Raji (cell line): ENCODE measurements around the gene NTNG1.

ENCODE experiments used
- POLR2A ChIP-seq: IDR thresholded peaks from 2 replicates; pipeline ENCODE4 v1.6.1; 2011; ENCODE audit warnings: low read depth, low read length, control low read depth; ENCODE audit not compliant: insufficient read depth

NTNG1 gene

GRCh38 chr1:107262467-107263286 lies 121.8 kb downstream of the NTNG1 start:
- TF ChIP-seq POLR2A: no peak

GRCh38 chr1:107263291-107263915 lies 122.6 kb downstream of the NTNG1 start:
- TF ChIP-seq POLR2A: no peak

DNA sequence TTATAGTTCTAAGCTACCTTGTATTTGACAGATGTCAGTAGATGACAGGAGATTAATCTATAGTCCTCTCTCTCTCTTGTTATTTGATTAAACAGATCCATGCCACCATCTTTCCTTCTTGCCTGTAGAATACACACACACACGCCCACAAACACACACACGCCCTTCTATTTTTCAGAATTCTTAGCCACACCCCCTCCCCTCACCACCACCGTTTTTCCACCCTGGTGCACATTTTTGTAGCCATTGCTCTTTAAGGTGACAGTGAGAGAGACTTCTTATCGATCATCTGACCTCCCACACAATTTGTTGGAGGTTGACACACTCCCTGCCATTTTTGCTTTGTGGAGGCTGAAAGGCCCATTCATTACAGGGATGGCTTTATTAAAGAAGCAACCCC lies 123.2 kb downstream of the NTNG1 start:
- no peak for TF ChIP-seq POLR2A

DNA sequence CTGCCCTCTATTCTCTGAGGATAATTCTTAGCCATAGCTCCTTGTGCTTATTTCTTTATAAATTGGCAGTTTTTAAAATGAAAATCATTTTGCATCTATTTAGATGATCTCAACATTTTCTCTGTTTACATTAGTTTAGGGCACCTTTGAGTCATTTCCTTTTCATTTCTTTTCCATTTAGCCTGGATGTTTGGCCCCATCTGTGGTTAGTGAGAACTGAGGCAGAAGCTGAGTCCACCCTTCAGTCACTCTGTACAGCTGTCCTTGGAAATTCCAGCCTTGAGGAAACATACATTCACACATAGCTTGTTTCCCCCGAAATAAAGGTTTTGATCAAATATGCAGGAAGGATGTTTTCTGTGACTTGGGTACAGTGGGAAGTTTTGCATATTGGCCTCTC lies 123.7 kb downstream of the NTNG1 start:
- TF ChIP-seq POLR2A: no peak

DNA sequence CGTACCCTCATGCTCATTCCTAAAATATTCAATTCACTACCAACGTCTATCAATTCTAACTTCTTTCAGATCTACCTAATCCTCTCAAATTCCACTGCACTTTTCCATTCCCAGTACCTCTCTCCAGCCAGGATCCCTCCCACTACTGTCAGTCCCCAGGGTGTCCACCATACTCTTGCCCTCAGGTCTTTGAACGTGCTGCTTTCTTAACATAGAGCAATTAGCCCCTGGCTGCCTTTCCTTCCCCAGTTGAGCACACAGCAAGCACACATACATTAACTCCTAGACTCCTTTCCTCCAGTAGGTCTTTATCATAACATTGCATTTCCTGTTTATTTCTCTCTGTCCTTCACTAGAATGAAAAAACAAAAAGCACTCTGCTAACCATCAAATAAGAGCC lies 126.7 kb downstream of the NTNG1 start:
- TF ChIP-seq POLR2A: no peak

DNA sequence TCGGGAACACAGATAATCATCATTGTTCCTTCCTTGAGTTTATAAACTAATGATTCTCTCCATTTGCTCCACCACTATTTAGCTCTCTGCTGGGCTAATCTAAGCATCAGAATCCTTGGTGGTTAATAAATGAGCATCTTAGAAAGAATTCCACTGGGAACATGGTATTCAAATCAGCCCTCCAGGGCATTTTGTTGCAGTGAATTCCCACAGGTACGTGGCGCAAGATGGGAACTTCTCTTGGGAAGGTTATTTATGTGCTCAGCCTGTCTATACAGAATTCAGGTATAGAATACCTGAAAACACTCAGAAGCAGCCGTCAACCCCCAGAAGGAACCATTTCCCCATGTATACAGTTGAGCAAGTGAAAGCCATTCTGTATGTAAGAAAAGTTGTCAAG lies 131.5 kb downstream of the NTNG1 start:
- no peak for TF ChIP-seq POLR2A

- no peak for TF ChIP-seq POLR2A
These were observed 132.7 kb downstream of the NTNG1 start for GRCh38 chr1:107273515-107273914.

GRCh38 chr1:107274227-107274626 lies 133.4 kb downstream of the NTNG1 start:
- TF ChIP-seq POLR2A: no peak

- no peak for TF ChIP-seq POLR2A
These were observed 135.4 kb downstream of the NTNG1 start for GRCh38 chr1:107276247-107276646.

DNA sequence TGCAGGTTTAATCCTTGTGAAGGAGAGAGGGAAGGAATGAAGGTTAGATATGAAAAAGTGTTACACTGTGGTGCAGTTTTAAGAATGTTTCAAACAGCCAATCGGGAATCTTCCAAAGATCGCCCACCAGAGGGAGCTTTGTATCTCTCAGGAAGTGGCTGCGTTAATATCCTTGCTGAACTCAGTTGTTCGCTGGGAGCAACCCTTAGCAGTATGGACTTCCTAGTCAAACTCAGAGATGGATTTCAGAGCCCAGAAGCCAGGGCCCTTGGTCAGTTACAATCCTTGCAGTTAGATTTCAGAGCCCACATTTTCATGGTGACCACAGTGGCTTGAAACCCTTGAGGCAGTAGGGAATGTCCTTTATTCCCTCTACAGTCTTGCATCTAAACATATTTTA lies 136.2 kb downstream of the NTNG1 start:
- no peak for TF ChIP-seq POLR2A

DNA sequence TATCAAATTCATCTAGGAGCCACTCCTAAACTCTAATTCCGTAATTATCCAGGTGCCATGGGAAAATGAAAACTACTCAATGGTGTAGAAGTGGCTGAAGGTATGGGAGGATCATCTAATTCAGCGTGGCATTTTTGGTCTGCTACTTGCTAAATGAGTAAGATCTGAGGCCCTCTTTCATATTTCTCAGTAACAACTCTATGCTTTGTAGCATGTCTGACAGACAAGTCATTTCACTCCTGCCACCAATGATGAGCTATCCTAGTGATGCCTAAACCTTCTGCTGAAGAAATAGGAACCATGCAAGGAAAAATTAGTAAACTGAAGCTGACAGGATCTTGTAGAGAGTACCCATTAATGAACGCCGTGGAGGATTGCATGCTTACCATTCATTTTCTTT lies 145.3 kb downstream of the NTNG1 start:
- no peak for TF ChIP-seq POLR2A

GRCh38 chr1:107291987-107292386 lies 151.1 kb downstream of the NTNG1 start:
- no peak for TF ChIP-seq POLR2A

DNA sequence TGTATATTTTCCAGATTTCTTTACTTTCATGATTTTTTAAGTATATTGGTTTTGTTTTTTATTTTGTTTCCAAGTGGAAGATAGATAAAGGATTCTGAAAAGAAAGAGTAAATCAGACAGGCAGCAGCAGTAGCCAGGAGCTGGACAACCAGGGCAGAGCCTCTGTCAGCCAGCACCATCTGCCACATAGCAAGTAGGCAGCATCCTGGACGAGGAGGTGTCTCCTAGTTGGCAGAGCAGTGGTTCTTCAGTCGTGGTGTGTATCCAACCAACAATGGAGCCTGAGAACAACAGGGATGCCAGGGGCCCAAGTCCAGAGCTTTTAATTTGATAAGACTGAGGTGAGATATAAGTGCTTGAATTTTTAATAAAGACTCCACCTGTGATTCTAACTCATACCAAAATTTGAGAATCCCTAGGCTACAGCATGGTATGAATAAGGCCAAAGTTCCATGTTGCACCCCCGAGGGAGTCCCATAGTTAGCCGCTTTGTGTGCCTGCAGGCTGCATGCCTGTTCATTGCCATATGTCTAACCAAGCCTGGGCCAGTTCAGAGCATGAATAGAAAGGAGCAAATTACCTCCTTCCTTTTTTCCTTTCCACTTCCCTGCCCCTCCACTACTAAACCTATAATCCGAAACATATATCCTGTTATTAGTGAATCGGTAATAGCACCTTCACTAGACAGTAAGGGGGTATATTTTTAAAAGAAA lies 153.2 kb downstream of the NTNG1 start:
- no peak for TF ChIP-seq POLR2A

- no peak for TF ChIP-seq POLR2A
These were observed 153.8 kb downstream of the NTNG1 start for GRCh38 chr1:107294686-107295085.

- TF ChIP-seq POLR2A: no peak
These were observed 156.8 kb downstream of the NTNG1 start for GRCh38 chr1:107297681-107298080.

- no peak for TF ChIP-seq POLR2A
These were observed 157.7 kb downstream of the NTNG1 start for GRCh38 chr1:107298526-107298925.
